Neutrophil (primary cell): ENCODE data around the gene UGT2B15.
"Not testable (repeated sequence)": the region's sequence is repeated elsewhere in the genome, so short reads cannot be mapped to it uniquely, and the experiment has no call there.

ENCODE experiments used
- H3K27ac ChIP-seq: fragments of 200-600 bp; sonication (generic); 2 replicates; pipeline ENCODE4 v1.5.1; 2016; ENCODE audit warnings: mild to moderate bottlenecking, moderate library complexity
- H3K27me3 ChIP-seq: fragments of 200-600 bp; sonication (generic); 2 replicates; pipeline ENCODE4 v1.6.0; 2016; ENCODE audit warnings: mild to moderate bottlenecking
- H3K36me3 ChIP-seq: fragments of 200-600 bp; sonication (generic); 2 replicates; pipeline ENCODE4 v1.5.1; 2017
- H3K4me1 ChIP-seq, 2 experiments: fragments of 200-600 bp in 1 of 2; sonication (generic) in 1 of 2; 1 replicate in 1 of 2; 2 replicates in 1 of 2; pipeline versions ENCODE4 v1.5.1 to v1.6.1; 2013 to 2016; ENCODE audit warnings: low read depth in 1 of 2, low read length in 1 of 2, mild to moderate bottlenecking in 1 of 2, moderate library complexity in 1 of 2; ENCODE audit not compliant: control insufficient read depth in 1 of 2, insufficient read depth in 1 of 2
- H3K4me3 ChIP-seq, 2 experiments: fragments of 200-600 bp in 1 of 2; sonication (generic) in 1 of 2; 1 replicate in 1 of 2; 2 replicates in 1 of 2; pipeline ENCODE4 v1.5.1; 2013 to 2016; ENCODE audit warnings: low read depth in 1 of 2, low read length in 1 of 2, mild to moderate bottlenecking in 1 of 2, moderate library complexity in 1 of 2
- H3K9me3 ChIP-seq: fragments of 200-600 bp; sonication (generic); 2 replicates; pipeline ENCODE4 v1.5.1; 2016
- CTCF ChIP-seq: fragments of 200-600 bp; sonication (generic); IDR thresholded peaks from 2 replicates; pipeline ENCODE4 v1.5.1; 2016; ENCODE audit warnings: antibody characterized with exemption

Gene UGT2B15

GRCh38 chr4:68670479-68670939 lies at the start of gene UGT2B15:
UGT2B15 (minus strand) TSS chr4:68670652; CDS start chr4:68670618, 34 bp downstream.
- not testable (repeated sequence) for H3K9me3 ChIP-seq, H3K27ac ChIP-seq, H3K4me3 ChIP-seq, H3K4me1 ChIP-seq, H3K27me3 ChIP-seq, H3K36me3 ChIP-seq

DNA sequence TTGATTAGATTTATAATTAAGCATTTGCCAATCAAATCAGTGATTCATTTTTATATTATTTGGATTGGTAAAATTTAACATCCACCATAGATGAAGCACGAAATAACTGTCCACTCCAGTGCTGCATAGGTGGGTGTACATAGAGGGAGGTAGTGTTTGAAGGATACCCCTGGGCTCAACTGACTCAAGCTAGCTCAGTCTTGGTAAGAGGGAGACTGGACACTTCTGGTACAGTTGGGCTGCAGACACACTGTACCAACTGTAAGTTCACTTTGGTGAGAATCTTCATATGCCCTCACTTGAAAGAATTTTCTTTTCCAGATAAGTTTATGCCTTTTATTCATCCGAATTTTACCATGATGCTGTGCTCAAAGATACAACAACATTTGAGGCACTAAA lies 48.6 kb upstream of the UGT2B15 start:
- Histone ChIP-seq H3K4me3 (no peak overlapping the region), H3K27me3 (no peaks in the 10 kb centered on the region), H3K27ac (no peak overlapping the region), H3K9me3 (no peaks in the 10 kb centered on the region), H3K36me3 (no peaks in the 10 kb centered on the region), H3K4me1 (no peaks in the 10 kb centered on the region)
- TF ChIP-seq CTCF: no peak

DNA sequence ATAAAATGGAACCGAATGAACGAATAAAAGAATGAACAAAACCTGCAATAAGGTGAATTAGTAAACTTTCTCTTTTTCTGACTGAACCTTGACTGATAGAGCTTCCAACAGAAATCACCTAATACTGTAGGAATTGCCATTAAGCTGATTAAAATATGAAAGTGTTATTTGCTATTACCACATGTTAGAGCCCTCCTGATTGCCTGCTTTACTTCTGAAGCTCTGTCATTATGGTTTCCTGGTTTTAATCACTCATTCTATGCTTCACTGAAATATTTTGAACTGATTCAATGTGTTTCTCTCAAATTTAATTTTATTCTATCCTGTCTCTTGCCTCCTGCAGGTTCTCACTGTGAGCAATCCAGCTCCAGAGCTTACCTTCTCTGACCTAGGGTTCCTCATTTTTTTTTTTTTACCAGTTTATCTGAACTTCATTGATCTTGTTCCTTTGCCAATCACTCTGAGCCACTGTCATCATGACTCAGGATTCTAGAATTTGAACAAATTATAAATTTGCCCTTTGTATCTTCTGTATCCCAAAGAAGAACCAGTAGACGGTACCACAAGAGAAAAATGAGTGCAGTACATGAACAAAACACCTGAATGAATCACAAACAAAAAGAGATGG lies 48.1 kb upstream of the UGT2B15 start:
- TF ChIP-seq CTCF: no peak
- Histone ChIP-seq H3K27ac (no peak overlapping the region), H3K9me3 (no peaks in the 10 kb centered on the region), H3K4me1 (no peaks in the 10 kb centered on the region), H3K36me3 (no peaks in the 10 kb centered on the region), H3K4me3 (no peak overlapping the region), H3K27me3 (no peaks in the 10 kb centered on the region)

DNA sequence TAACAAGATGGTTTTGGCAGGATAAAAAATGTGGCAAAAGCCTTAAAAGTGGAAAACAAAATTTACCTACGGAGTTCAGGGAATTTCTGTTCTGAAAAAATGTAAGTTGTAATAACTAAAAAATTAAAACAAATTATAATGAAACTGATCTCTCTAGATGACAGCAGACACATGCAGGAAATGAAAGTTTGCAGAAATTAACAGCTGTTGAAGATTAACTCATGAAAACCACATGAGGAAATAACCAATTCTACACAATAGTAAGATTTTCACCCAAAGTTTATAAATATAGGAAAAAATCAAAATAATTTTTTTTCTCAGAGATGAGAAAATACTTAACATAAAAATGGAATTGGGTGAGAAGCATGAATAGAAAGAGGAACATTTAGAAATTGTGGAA lies 47.5 kb upstream of the UGT2B15 start:
- no peaks in the 10 kb centered on the region for H3K36me3 ChIP-seq
- no peaks in the 10 kb centered on the region for H3K9me3 ChIP-seq
- no peak for TF ChIP-seq CTCF
- no peaks in the 10 kb centered on the region for H3K27me3 ChIP-seq
- no peaks in the 10 kb centered on the region for H3K4me1 ChIP-seq
- no peak overlapping the region for H3K27ac ChIP-seq
- no peak overlapping the region for H3K4me3 ChIP-seq

- no peak for TF ChIP-seq CTCF
- Histone ChIP-seq H3K27me3 (no peaks in the 10 kb centered on the region), H3K36me3 (no peaks in the 10 kb centered on the region), H3K4me3 (no peak overlapping the region), H3K27ac (no peak overlapping the region), H3K4me1 (no peaks in the 10 kb centered on the region), H3K9me3 (no peaks in the 10 kb centered on the region)
These were observed 43.9 kb upstream of the UGT2B15 start for GRCh38 chr4:68714400-68714799.

- no peaks in the 10 kb centered on the region for H3K36me3 ChIP-seq
- no peak overlapping the region for H3K27ac ChIP-seq
- no peaks in the 10 kb centered on the region for H3K27me3 ChIP-seq
- H3K9me3 ChIP-seq: no peaks in the 10 kb centered on the region
- H3K4me1 ChIP-seq: no peaks in the 10 kb centered on the region
- no peak overlapping the region for H3K4me3 ChIP-seq
- TF ChIP-seq CTCF: no peak
These were observed 41.8 kb upstream of the UGT2B15 start for GRCh38 chr4:68712207-68712606.
